ENCODE data around the gene KRTDAP.

Gene KRTDAP, protein sequence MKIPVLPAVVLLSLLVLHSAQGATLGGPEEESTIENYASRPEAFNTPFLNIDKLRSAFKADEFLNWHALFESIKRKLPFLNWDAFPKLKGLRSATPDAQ

DNA sequence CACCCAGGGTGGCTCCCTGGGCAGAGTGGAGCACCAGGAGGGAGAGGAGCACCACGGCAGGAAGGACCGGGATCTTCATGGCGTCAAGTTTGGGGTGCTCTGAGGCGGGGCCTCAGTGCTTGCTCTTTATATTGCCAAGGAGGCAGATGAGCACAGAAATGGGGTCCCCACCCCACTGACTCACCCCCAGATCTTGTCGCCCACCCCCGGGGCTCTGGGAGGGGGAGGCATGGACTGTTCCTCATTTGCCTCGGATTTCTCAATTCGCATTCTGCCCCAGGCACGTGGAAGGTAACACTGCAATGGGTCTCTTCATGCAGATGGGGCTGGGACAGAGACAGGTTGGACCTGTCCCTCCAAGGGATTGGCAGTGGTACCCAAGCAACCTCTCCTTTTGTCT is at the start of gene KRTDAP:
TSS of gene KRTDAP (minus strand) at position 101 of the 400 bp plus-strand sequence. CDS start at position 79, 22 bp downstream.
- no peaks in the 10 kb centered on the region for H3K9me3 ChIP-seq (ENCODE audit: low read depth, low read length)
- no peak within 1 kb of the TSS for H3K9ac ChIP-seq (ENCODE audit: insufficient read length)
- H3K27ac ChIP-seq: no peak within 1 kb of the TSS
- H3K36me3 ChIP-seq (ENCODE audit: insufficient read depth, low read length): no peaks in the 10 kb centered on the region
- DNase-seq (ENCODE audit: low read depth, low spot score): no peak
- H3K4me3 ChIP-seq: no peak within 1 kb of the TSS
- TF ChIP-seq EZH2 (IDR thresholded peaks at IDR 0.05) (no peak), POLR2AphosphoS5 (IDR thresholded peaks at IDR 0.05; ENCODE audit: borderline replicate concordance, low read depth, low read length) (no peak), FOXP2 (optimal IDR thresholded peaks at IDR 0.05; ENCODE audit: control extremely low read depth, extremely low read length, insufficient read depth) (no peak)

DNA sequence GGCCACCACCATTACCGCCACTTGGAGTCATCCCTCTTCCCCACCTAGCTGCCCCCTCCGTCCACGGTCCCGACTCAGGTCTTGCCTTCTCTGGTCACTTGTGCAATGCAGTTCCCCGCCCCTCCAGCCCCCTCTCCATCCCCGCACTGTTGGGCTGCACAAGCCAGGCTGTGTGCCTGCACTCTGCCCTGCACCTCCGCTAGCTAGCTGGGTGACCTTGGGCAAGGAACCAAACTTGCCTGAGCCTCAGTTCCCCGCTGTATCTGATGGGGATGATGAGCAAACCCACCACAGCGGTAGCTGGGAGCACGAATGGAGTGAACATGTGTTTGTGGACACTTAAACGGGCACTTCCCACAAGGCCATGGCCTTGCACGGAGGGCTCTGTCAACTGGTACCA is 49.6 kb upstream of the KRTDAP start:
- TF ChIP-seq EZH2 (IDR thresholded peaks at IDR 0.05) (no peak), POLR2AphosphoS5 (IDR thresholded peaks at IDR 0.05; ENCODE audit: borderline replicate concordance, low read depth, low read length) (no peak), FOXP2 (optimal IDR thresholded peaks at IDR 0.05; ENCODE audit: control extremely low read depth, extremely low read length, insufficient read depth) (no peak)
- no peak overlapping the region for H3K27ac ChIP-seq
- H3K9me3 ChIP-seq (ENCODE audit: low read depth, low read length): no peaks in the 10 kb centered on the region
- no peak overlapping the region for H3K4me3 ChIP-seq
- no peaks in the 10 kb centered on the region for H3K36me3 ChIP-seq (ENCODE audit: insufficient read depth, low read length)
- no peak for DNase-seq (ENCODE audit: low read depth, low spot score)
- no peak overlapping the region for H3K9ac ChIP-seq (ENCODE audit: insufficient read length)

DNA sequence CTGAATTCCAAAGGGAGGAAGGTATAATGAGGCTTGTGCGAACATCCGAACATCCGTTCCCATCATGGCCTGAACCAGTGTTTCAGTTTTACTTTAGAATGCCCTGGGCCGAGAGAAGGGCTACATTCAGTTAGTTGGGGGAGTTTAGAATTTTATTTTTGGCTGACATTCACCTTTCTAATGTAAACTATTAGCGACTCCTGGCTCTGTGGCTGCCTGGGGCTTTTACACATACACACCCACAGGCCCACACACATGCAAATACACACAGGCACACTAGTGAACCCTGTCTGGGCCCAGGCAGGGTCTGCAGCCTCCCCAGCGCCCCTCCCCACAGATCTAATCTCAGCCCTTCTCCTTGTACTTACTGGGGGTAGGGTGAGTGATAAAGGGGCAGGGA is 49.0 kb upstream of the KRTDAP start:
- H3K9ac ChIP-seq (ENCODE audit: insufficient read length): no peak overlapping the region
- no peaks in the 10 kb centered on the region for H3K9me3 ChIP-seq (ENCODE audit: low read depth, low read length)
- H3K4me3 ChIP-seq: no peak overlapping the region
- no peak for TF ChIP-seq POLR2AphosphoS5 (IDR thresholded peaks at IDR 0.05; ENCODE audit: borderline replicate concordance, low read depth, low read length)
- no peak for TF ChIP-seq FOXP2 (optimal IDR thresholded peaks at IDR 0.05; ENCODE audit: control extremely low read depth, extremely low read length, insufficient read depth)
- TF ChIP-seq EZH2 (IDR thresholded peaks at IDR 0.05): no peak
- H3K36me3 ChIP-seq (ENCODE audit: insufficient read depth, low read length): no peaks in the 10 kb centered on the region
- H3K27ac ChIP-seq: no peak overlapping the region
- DNase-seq (ENCODE audit: low read depth, low spot score): no peak

DNA sequence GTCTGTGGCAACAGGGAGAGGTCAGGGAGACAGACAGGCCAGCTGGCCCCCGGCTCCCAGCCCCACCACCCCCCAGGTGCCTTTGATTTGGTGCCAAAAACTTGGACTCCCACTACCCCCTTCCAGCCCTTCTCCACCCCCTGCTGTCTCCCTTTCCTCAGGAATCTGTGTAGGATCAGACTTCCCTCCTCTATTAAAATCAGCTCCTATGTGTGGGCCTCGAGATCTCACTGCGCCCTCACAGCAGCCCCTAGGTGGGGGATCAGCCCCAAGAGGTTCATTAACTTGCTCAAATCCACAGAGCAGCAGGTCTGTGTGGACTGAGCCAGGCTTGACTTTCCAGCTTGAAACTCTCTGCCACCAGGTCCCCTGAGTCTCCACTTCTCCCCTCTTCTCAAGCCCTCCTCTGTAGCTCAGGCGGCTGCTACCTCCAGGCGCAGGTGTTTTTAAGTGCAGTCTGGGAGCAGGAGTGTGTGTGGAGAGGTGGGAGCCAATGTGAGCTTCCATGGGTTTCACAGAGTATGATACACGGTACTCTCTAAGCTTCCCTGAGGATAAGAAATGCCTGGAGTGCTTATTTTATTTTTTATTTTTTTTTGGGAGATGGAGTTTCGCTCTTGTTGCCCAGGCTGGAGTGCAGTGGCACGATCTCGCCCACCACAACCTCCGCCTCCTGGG is 44.7 kb upstream of the KRTDAP start:
- DNase-seq (ENCODE audit: low read depth, low spot score): no peak
- H3K36me3 ChIP-seq (ENCODE audit: insufficient read depth, low read length): no peaks in the 10 kb centered on the region
- no peak overlapping the region for H3K27ac ChIP-seq
- H3K4me3 ChIP-seq: no peak overlapping the region
- TF ChIP-seq POLR2AphosphoS5 (IDR thresholded peaks at IDR 0.05; ENCODE audit: borderline replicate concordance, low read depth, low read length): no peak
- TF ChIP-seq FOXP2 (optimal IDR thresholded peaks at IDR 0.05; ENCODE audit: control extremely low read depth, extremely low read length, insufficient read depth): no peak
- TF ChIP-seq EZH2 (IDR thresholded peaks at IDR 0.05): no peak
- no peak overlapping the region for H3K9ac ChIP-seq (ENCODE audit: insufficient read length)
- no peaks in the 10 kb centered on the region for H3K9me3 ChIP-seq (ENCODE audit: low read depth, low read length)

DNA sequence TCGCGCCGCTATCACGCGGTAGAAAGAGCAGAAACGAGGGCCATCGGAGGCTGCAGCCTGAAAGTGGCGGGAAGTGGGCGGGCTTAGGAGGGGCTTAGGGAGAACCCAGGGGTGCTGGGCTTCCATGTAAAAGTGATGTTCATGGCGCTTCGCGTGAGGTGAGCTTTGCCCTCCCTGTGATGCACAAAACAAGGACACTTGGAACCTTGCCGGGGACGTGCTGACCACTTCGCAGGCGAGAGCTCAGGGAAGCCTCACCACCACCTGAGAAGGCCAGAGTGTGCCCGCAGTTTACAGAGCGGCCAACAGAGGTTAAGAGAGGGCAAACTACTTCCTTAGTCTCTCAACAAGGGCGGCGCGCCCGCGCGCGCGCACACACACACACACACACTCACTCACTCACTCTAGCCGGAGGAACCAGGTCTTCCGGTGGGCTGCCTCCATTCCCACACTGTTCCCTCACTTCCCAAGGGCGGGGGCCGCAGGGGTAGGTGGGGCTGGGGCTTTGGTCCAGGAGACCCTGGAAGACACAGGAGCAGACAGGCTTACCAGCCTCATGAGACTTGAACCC is 43.6 kb upstream of the KRTDAP start:
- no peak for DNase-seq (ENCODE audit: low read depth, low spot score)
- Histone ChIP-seq H3K36me3 (ENCODE audit: insufficient read depth, low read length) (no peaks in the 10 kb centered on the region), H3K9ac (ENCODE audit: insufficient read length) (no peak overlapping the region), H3K27ac (no peak overlapping the region), H3K4me3 (no peak overlapping the region), H3K9me3 (ENCODE audit: low read depth, low read length) (no peaks in the 10 kb centered on the region)
- no peak for TF ChIP-seq FOXP2 (optimal IDR thresholded peaks at IDR 0.05; ENCODE audit: control extremely low read depth, extremely low read length, insufficient read depth)
- TF ChIP-seq POLR2AphosphoS5 (IDR thresholded peaks at IDR 0.05; ENCODE audit: borderline replicate concordance, low read depth, low read length): no peak
- no peak for TF ChIP-seq EZH2 (IDR thresholded peaks at IDR 0.05)

DNA sequence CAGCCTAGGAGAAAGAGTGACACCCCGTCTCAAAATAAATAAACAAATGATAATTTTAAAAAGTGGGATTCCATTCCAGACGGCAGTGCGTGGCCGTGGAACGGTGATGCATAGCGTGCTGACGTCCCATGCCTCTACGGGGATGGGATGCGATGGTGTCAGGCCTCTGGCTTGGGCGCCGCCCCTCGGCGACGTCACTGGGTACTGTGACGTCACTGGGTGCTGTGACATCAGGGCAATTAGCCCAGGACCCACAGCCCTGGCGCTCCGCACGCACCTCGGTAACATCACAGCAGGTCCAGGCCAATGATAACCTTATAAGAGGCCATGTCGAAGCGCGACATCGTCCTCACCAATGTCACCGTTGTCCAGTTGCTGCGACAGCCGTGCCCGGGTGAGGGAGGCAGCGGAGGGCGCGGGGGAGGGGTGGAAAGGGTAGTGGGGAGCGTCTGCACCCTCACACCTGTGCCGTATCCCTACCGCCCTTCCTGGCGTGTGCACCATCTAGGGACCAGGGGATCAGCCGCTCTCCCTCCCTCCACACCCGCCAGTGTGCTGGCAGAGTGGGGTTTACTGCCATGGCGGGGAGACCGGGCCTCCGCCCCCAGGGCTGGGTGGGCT is 43.0 kb upstream of the KRTDAP start, which contains the start of gene GAPDHS:
TSS of gene GAPDHS (plus strand) at position 256 of the 621 bp plus-strand sequence. CDS start at position 328, 72 bp downstream.
- no peak for DNase-seq (ENCODE audit: low read depth, low spot score)
- no peak within 1 kb of the TSS for H3K4me3 ChIP-seq
- TF ChIP-seq EZH2 (IDR thresholded peaks at IDR 0.05) (no peak), POLR2AphosphoS5 (IDR thresholded peaks at IDR 0.05; ENCODE audit: borderline replicate concordance, low read depth, low read length) (no peak), FOXP2 (optimal IDR thresholded peaks at IDR 0.05; ENCODE audit: control extremely low read depth, extremely low read length, insufficient read depth) (no peak)
- H3K27ac ChIP-seq: no peak within 1 kb of the TSS
- H3K9me3 ChIP-seq (ENCODE audit: low read depth, low read length): no peaks in the 10 kb centered on the region
- H3K36me3 ChIP-seq (ENCODE audit: insufficient read depth, low read length): no peaks in the 10 kb centered on the region
- no peak within 1 kb of the TSS for H3K9ac ChIP-seq (ENCODE audit: insufficient read length)

DNA sequence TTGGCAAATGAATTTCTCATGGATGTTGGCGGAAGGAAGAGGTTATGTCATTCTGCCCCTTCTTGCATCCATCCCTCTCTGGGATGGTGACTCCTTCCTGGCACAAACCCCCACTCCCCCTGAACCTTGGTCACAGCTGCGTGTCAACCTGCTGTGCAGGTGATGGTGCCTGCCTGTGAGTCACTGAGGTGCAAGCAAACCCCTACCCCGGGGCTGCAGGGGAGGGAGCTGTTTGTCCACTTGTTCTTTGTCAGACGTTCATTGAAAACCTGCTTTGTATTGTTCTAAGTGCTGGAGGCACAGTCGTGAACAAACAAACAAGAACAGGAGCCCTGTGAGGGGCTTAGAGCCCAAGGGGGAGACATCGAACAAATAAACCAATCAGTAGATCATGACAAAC is 41.0 kb upstream of the KRTDAP start:
- no peak overlapping the region for H3K27ac ChIP-seq
- H3K4me3 ChIP-seq: no peak overlapping the region
- no peak for TF ChIP-seq POLR2AphosphoS5 (IDR thresholded peaks at IDR 0.05; ENCODE audit: borderline replicate concordance, low read depth, low read length)
- H3K9ac ChIP-seq (ENCODE audit: insufficient read length): no peak overlapping the region
- H3K9me3 ChIP-seq (ENCODE audit: low read depth, low read length): no peaks in the 10 kb centered on the region
- H3K36me3 ChIP-seq (ENCODE audit: insufficient read depth, low read length): no peaks in the 10 kb centered on the region
- no peak for DNase-seq (ENCODE audit: low read depth, low spot score)

Measured in SK-N-MC (cell line).